Transverse colon (tissue), 4 donors: ENCODE data around the gene DPP4. TPM values are rescaled to one million over a fixed set of nuclear protein-coding genes. Genes with fewer than 3 reads are reported as not detected.

Experiments
- DNase-seq: peaks from one replicate; pipeline ENCODE4 v3.0.0-alpha.2; 2019
- H3K27ac ChIP-seq, 4 donors: fragments of 200-600 bp; sonication (generic); 2 replicates each; pipeline ENCODE4 v1.5.1; 2016 to 2018; ENCODE audit warnings: inconsistent platforms in 4 of 4
- H3K27me3 ChIP-seq: fragments of 200-600 bp; sonication (generic); 2 replicates; pipeline ENCODE4 v1.5.1; 2017; ENCODE audit warnings: inconsistent platforms
- H3K36me3 ChIP-seq, 4 donors: fragments of 200-600 bp; sonication (generic); 2 replicates each; pipeline ENCODE4 v1.5.1; 2017 to 2019; ENCODE audit warnings: inconsistent platforms in 4 of 4
- H3K4me1 ChIP-seq, 4 donors: fragments of 200-600 bp; sonication (generic); 2 replicates each; pipeline ENCODE4 v1.5.1; 2017 to 2020; ENCODE audit warnings: inconsistent platforms in 4 of 4
- H3K4me3 ChIP-seq, 4 donors: fragments of 200-600 bp; sonication (generic); 1 replicate in 1 of 4; 2 replicates in 3 of 4; pipeline versions ENCODE4 v1.5.1 to v1.6.1; 2017 to 2019; ENCODE audit warnings: inconsistent platforms in 4 of 4
- H3K9me3 ChIP-seq, 2 donors: fragments of 200-600 bp; sonication (generic); 2 replicates each; pipeline ENCODE4 v1.5.1; 2017 to 2019; ENCODE audit warnings: inconsistent platforms in 2 of 2
- EP300 ChIP-seq: sonication (generic); formaldehyde crosslinking; IDR thresholded peaks from one replicate; pipeline ENCODE4 v1.6.1; 2017; ENCODE audit warnings: antibody characterized with exemption, low read depth
- POLR2A ChIP-seq: fragments of 450-650 bp; IDR thresholded peaks from one replicate; pipeline ENCODE4 v1.6.1; 2016; ENCODE audit warnings: antibody characterized with exemption, mild to moderate bottlenecking, moderate library complexity
- POLR2AphosphoS5 ChIP-seq, 3 donors: sonication (generic); formaldehyde crosslinking; IDR thresholded peaks; one replicate each; pipeline ENCODE4 v1.6.1; 2016; ENCODE audit warnings: antibody characterized with exemption in 3 of 3
- WGBS, 2 donors: methylation state at CpG; one replicate each; pipeline ENCODE4 v1.1.5; 2018; ENCODE audit warnings: low coverage in 1 of 2; 5-methylcytosine and 5-hydroxymethylcytosine counted together
- in situ Hi-C, 4 donors: fragments of 200-750 bp; cut with MboI; loops; one replicate each; pipeline versions ENCODE4 v1.15.0 to v1.15.1; 2017; ENCODE audit warnings: low sequenced_read_pairs in 3 of 4, low pct_ligation_motif_present in 1 of 4, low pct_unique_long_range_greater_than_20kb in 1 of 4
- intact Hi-C: fragments of 100-400 bp; cut with DNase I; formaldehyde crosslinking; loops from one replicate; pipeline ENCODE4 v1.15.1; 2023; ENCODE audit warnings: low total_unique reads
- total RNA-seq, 4 donors: library from RNA; depleted of rRNA; stranded (reverse); fragments of >200 nt; gene quantifications; one replicate each; pipeline ENCODE4 v1.1.0, GENCODE V29; 2016
- TF ChIP-seq, protein P1 (sequence below), 5 experiments: fragments of 200-600 bp in 3 of 5; fragments of 450-650 bp in 2 of 5; sonication (generic) in 3 of 5; IDR thresholded peaks; 1 replicate in 2 of 5; 2 replicates in 3 of 5; pipeline ENCODE4 v1.5.1; 2016 to 2017; ENCODE audit warnings: antibody characterized with exemption in 5 of 5, inconsistent platforms in 3 of 5, mild to moderate bottlenecking in 2 of 5, moderate library complexity in 1 of 5

Gene DPP4
- total RNA-seq, 4 donors from 2014 or later = 1.6 to 12.7 (median 7.0) TPM

GRCh38 chr2:161974461-161974860 lies 99.6 kb downstream of the DPP4 start:
- no peak for DNase-seq
- 86 to 88% methylated on average over 2 of the region's 2 CpGs for WGBS, 2 donors
- no peak overlapping the region for H3K27ac ChIP-seq
- no peak overlapping the region for H3K4me3 ChIP-seq
- H3K36me3 ChIP-seq = no peaks in the 10 kb centered on the region
- in situ Hi-C loops (no loop called here), intact Hi-C loops (no loop called here)
- TF ChIP-seq EP300 = no peak
- H3K27me3 ChIP-seq = no peaks in the 10 kb centered on the region
- H3K4me1 ChIP-seq = peaks cover 0 to 6% (median 2%) of the 10 kb centered on the region in 4 donors
- H3K9me3 ChIP-seq = no peaks in the 10 kb centered on the region

DNA sequence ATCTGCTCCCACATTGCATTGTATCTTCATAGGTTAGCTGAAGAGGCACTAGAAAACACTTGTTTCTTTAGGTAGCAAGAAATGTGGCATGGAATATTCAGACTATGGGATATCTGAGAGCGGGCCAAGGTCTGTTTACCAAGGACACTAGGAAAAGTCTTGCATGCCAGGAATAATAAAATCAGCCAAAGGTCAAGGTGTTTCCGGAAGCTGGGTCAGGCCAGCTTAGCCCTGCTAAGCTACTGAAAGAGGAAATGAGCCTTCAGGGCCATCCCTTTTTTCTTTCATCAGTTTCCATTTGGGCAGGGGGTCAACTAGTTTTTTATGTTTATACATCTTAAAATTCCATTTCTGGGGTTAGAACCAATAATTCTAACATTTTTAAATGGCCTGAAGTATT lies 101.1 kb downstream of the DPP4 start:
- peaks cover 0 to 6% (median 2%) of the 10 kb centered on the region in 4 donors for H3K4me1 ChIP-seq
- DNase-seq = no peak
- intact Hi-C loops (no loop called here), in situ Hi-C loops (no loop called here)
- TF ChIP-seq POLR2AphosphoS5 (IDR thresholded peaks at IDR 0.05) (no peak), EP300 (no peak), POLR2A (no peak)
- TF ChIP-seq, protein P1, sequence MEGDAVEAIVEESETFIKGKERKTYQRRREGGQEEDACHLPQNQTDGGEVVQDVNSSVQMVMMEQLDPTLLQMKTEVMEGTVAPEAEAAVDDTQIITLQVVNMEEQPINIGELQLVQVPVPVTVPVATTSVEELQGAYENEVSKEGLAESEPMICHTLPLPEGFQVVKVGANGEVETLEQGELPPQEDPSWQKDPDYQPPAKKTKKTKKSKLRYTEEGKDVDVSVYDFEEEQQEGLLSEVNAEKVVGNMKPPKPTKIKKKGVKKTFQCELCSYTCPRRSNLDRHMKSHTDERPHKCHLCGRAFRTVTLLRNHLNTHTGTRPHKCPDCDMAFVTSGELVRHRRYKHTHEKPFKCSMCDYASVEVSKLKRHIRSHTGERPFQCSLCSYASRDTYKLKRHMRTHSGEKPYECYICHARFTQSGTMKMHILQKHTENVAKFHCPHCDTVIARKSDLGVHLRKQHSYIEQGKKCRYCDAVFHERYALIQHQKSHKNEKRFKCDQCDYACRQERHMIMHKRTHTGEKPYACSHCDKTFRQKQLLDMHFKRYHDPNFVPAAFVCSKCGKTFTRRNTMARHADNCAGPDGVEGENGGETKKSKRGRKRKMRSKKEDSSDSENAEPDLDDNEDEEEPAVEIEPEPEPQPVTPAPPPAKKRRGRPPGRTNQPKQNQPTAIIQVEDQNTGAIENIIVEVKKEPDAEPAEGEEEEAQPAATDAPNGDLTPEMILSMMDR (IDR thresholded peaks at IDR 0.05) = no peak
- no peak overlapping the region for H3K4me3 ChIP-seq
- H3K27me3 ChIP-seq = no peaks in the 10 kb centered on the region
- no peaks in the 10 kb centered on the region for H3K9me3 ChIP-seq
- WGBS, 2 donors = 49 to 54% methylated on average over 2 of the region's 2 CpGs
- no peaks in the 10 kb centered on the region for H3K36me3 ChIP-seq
- H3K27ac ChIP-seq = no peak overlapping the region

DNA sequence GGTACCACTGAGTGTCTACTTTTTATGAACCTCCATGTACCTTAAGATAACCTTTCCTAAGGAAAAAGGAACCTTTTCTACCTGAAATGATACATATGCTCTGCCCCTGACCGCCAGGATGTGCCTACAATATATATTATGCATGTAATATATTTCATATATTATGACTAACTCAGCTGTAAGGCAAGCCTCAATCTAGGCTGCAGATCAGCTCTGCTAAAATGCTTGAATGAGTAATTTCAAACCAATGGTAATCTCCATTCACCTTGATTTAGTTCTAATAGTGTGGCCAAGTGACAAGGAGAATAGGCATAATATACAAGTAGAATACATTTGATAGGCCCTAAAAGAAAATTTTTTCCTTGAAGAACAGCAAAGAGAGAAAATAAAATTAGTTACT lies 101.8 kb downstream of the DPP4 start:
- 85 to 100% methylated on average over 1 of the region's 1 CpG for WGBS, 2 donors
- no peak overlapping the region for H3K27ac ChIP-seq
- H3K9me3 ChIP-seq = no peaks in the 10 kb centered on the region
- H3K4me1 ChIP-seq = peaks cover 0 to 6% (median 2%) of the 10 kb centered on the region in 4 donors
- H3K4me3 ChIP-seq = no peak overlapping the region
- H3K36me3 ChIP-seq = no peaks in the 10 kb centered on the region
- TF ChIP-seq EP300 (no peak), POLR2A (no peak), POLR2AphosphoS5 (IDR thresholded peaks at IDR 0.05) (no peak)
- TF ChIP-seq, protein P1 (IDR thresholded peaks at IDR 0.05) = no peak
- intact Hi-C loops (no loop called here), in situ Hi-C loops (no loop called here)
- no peaks in the 10 kb centered on the region for H3K27me3 ChIP-seq
- no peak for DNase-seq

DNA sequence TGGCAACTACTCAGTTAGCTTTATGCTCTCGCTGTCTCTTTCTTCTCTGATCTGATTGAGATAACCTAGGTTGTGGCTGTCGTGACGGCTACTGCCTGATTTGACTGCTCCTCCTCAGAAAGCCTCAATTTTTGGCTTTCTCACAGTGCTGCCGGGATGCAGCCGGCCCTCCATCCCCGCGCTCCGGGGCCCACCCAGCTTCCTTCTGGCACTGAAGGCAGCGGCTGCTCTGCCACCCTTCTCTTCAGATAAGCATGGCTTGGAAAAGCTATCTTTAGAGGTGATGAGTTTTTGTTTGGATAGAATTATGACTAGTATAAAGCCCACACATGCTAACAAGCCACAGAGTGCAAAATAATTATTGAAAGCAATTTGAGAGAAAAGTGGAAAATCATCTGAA lies 102.5 kb downstream of the DPP4 start:
- TF ChIP-seq EP300 (no peak), POLR2AphosphoS5 (IDR thresholded peaks at IDR 0.05) (no peak), POLR2A (no peak)
- TF ChIP-seq, protein P1 (IDR thresholded peaks at IDR 0.05) = no peak
- in situ Hi-C loops = no loop called here
- DNase-seq = no peak

GRCh38 chr2:161969159-161969558 lies 104.9 kb downstream of the DPP4 start:
- TF ChIP-seq, protein P1 (IDR thresholded peaks at IDR 0.05) = no peak
- TF ChIP-seq EP300 (no peak), POLR2AphosphoS5 (IDR thresholded peaks at IDR 0.05) (no peak), POLR2A (no peak)
- Histone ChIP-seq H3K36me3 (no peaks in the 10 kb centered on the region), H3K4me3 (no peak overlapping the region), H3K4me1 (peaks cover 0 to 6% (median 2%) of the 10 kb centered on the region in 4 donors), H3K27me3 (no peaks in the 10 kb centered on the region), H3K9me3 (no peaks in the 10 kb centered on the region), H3K27ac (no peak overlapping the region)
- intact Hi-C loops (no loop called here), in situ Hi-C loops (no loop called here)
- 88 to 93% methylated on average over 1 of the region's 1 CpG for WGBS, 2 donors
- no peak for DNase-seq

More for the DNA sequence above, 102.5 kb downstream of the DPP4 start:
- 90 to 100% methylated on average over 1 to 9 of the region's 9 CpGs for whole genome bisulfite sequencing, 2 donors
- Histone ChIP-seq H3K27ac (no peak overlapping the region), H3K27me3 (no peaks in the 10 kb centered on the region), H3K4me3 (no peak overlapping the region), H3K36me3 (no peaks in the 10 kb centered on the region), H3K9me3 (no peaks in the 10 kb centered on the region), H3K4me1 (peaks cover 0 to 6% (median 2%) of the 10 kb centered on the region in 4 donors)
- intact Hi-C loops = no loop called here
